Measurements from ENCODE around the gene GRIN3B.

- no peak for TF ChIP-seq CTCF (conservative IDR thresholded peaks at IDR 0.05)
- no peak for TF ChIP-seq EZH2 (IDR thresholded peaks at IDR 0.05; ENCODE audit: low read depth)
Measured at GRCh38 chr19:1002600-1002999, 2.4 kb downstream of the GRIN3B start.

Measured in PC-9 (cell line).